GM08714 (cell line): Measurements from ENCODE around the gene INHBB.

Experiments
- H3K4me3 ChIP-seq: fragments of 200-500 bp; sonication (Bioruptor generic); 2 replicates; pipeline ENCODE4 v1.5.1; 2014; ENCODE audit warnings: mild to moderate bottlenecking, low read length, inconsistent platforms
- ZNF274 ChIP-seq: IDR thresholded peaks from 2 replicates; pipeline ENCODE4 v1.6.1; 2012; ENCODE audit warnings: mild to moderate bottlenecking, low read depth, low read length

Gene INHBB

GRCh38 chr2:120343433-120344105 lies 2.4 kb upstream of the INHBB start:
- H3K4me3 ChIP-seq: no peak overlapping the region
- no peak for TF ChIP-seq ZNF274

GRCh38 chr2:120344214-120344975 lies 1.5 kb upstream of the INHBB start:
- no peak for TF ChIP-seq ZNF274
- peak overlapping the region; percentile 39; the same call in 1 of the 2 replicates for H3K4me3 ChIP-seq

- H3K4me3 ChIP-seq: peak overlapping the region; percentile 39; the same call in 1 of the 2 replicates
- TF ChIP-seq ZNF274: no peak
These were observed 857 bp upstream of the INHBB start for GRCh38 chr2:120344976-120345581.

- H3K4me3 ChIP-seq: peak overlapping the region; percentile 39; the same call in 1 of the 2 replicates
- no peak for TF ChIP-seq ZNF274
These were observed 328 bp upstream of the INHBB start for GRCh38 chr2:120345608-120346007.

GRCh38 chr2:120346667-120347358 lies 877 bp downstream of the INHBB start:
- H3K4me3 ChIP-seq: no peak overlapping the region; the same call in 1 of the 2 replicates
- TF ChIP-seq ZNF274: no peak

DNA sequence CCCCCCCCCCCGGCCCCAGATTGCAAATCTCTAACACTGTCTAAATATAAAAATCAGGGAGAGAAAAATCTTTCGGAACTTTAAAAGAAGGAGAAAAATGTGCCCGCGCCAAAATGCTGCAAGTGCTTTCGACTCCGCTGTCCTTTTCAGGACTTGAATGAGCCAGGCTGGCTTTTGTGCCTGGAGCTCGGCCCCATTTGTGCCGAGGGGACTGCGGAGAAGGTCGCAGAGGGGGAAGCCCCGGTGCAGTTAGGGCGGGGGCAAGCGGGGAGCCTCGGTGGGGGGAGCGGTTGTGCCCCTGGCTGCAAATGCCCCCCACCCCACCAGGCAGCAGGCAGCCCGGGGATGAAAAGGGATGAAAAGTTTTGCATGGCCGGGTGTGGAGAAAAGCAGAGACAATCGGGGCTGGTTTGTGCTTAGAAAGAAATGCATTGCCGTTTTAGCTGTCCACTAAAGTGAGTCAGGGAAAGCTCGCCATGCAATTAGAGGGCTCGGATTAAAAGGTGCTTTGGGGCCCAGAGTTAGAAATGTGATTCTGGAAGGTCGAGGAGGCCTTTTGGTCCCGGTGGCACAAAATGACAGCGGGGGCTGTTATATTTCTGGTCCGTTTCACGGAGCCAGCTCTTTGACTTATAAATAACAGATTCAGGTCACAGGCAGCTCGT lies 1.6 kb downstream of the INHBB start:
- H3K4me3 ChIP-seq: no peak overlapping the region

GRCh38 chr2:120348134-120348736 lies 2.3 kb downstream of the INHBB start:
- H3K4me3 ChIP-seq: no peak overlapping the region

More for the DNA sequence above, 1.6 kb downstream of the INHBB start:
- TF ChIP-seq ZNF274: no peak

DNA sequence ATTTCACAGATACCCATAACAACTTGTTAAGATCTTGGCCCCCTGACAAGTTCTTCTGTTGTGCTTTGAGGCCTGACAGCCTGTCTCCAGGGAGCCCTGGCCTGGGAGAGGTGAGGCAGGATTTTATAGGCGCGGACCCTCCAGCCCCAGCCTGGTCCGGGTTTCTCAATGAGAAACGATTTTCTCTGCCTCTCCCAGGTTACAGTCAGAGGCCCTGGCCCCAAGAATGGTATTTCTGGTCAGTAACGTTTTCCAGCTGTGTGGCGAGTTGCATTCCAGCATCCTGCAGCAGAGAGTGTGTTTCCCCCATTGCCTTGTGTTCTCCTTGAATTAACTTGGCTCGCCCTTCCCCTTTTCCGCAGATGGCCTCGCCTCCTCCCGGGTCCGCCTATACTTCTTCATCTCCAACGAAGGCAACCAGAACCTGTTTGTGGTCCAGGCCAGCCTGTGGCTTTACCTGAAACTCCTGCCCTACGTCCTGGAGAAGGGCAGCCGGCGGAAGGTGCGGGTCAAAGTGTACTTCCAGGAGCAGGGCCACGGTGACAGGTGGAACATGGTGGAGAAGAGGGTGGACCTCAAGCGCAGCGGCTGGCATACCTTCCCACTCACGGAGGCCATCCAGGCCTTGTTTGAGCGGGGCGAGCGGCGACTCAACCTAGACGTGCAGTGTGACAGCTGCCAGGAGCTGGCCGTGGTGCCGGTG lies 3.0 kb downstream of the INHBB start:
- no peak overlapping the region for H3K4me3 ChIP-seq
- TF ChIP-seq ZNF274: no peak

More at GRCh38 chr2:120348134-120348736, 2.3 kb downstream of the INHBB start:
- no peak for TF ChIP-seq ZNF274

DNA sequence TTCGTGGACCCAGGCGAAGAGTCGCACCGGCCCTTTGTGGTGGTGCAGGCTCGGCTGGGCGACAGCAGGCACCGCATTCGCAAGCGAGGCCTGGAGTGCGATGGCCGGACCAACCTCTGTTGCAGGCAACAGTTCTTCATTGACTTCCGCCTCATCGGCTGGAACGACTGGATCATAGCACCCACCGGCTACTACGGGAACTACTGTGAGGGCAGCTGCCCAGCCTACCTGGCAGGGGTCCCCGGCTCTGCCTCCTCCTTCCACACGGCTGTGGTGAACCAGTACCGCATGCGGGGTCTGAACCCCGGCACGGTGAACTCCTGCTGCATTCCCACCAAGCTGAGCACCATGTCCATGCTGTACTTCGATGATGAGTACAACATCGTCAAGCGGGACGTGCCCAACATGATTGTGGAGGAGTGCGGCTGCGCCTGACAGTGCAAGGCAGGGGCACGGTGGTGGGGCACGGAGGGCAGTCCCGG lies 3.5 kb downstream of the INHBB start:
- TF ChIP-seq ZNF274: no peak
- no peak overlapping the region for H3K4me3 ChIP-seq

DNA sequence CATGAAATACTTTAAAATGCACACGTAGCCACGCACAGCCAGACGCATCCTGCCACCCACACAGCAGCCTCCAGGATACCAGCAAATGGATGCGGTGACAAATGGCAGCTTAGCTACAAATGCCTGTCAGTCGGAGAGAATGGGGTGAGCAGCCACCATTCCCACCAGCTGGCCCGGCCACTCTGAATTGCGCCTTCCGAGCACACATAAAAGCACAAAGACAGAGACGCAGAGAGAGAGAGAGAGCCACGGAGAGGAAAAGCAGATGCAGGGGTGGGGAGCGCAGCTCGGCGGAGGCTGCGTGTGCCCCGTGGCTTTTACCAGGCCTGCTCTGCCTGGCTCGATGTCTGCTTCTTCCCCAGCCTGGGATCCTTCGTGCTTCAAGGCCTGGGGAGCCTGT lies 4.1 kb downstream of the INHBB start:
- H3K4me3 ChIP-seq: no peak overlapping the region
- no peak for TF ChIP-seq ZNF274

DNA sequence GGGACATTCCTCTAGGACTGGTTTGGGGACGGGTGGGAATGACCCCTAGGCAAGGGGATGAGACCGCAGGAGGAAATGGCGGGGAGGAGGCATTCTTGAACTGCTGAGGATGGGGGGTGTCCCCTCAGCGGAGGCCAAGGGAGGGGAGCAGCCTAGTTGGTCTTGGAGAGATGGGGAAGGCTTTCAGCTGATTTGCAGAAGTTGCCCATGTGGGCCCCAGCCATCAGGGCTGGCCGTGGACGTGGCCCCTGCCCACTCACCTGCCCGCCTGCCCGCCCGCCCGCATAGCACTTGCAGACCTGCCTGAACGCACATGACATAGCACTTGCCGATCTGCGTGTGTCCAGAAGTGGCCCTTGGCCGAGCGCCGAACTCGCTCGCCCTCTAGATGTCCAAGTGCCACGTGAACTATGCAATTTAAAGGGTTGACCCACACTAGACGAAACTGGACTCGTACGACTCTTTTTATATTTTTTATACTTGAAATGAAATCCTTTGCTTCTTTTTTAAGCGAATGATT lies 4.9 kb downstream of the INHBB start:
- no peak for TF ChIP-seq ZNF274
- no peak overlapping the region for H3K4me3 ChIP-seq

- TF ChIP-seq ZNF274: no peak
- no peak overlapping the region for H3K4me3 ChIP-seq
These were observed 7.0 kb downstream of the INHBB start for GRCh38 chr2:120352696-120353590.

GRCh38 chr2:120353591-120353898 lies 7.6 kb downstream of the INHBB start:
- no peak for TF ChIP-seq ZNF274

More at GRCh38 chr2:120353591-120353898, 7.6 kb downstream of the INHBB start:
- no peak overlapping the region for H3K4me3 ChIP-seq
